Esophagus squamous epithelium (tissue), 5 donors: ENCODE results near the gene HAX1. TPM values are rescaled to one million over a fixed set of nuclear protein-coding genes. Genes with fewer than 3 reads are reported as not detected.

Source experiments
- DNase-seq: peaks from one replicate; lab custom pipeline; 2025; lab: John Stamatoyannopoulos, UW
- H3K27ac ChIP-seq, 4 donors: fragments of 200-600 bp; sonication (generic); one replicate each; pipeline ENCODE4 v1.5.1; 2016 to 2019; ENCODE audit warnings: mild to moderate bottlenecking in 1 of 4
- H3K27me3 ChIP-seq, 4 donors: fragments of 200-600 bp; sonication (generic); 1 replicate in 3 of 4; 2 replicates in 1 of 4; pipeline versions ENCODE4 v1.5.1 to v1.6.0; 2017 to 2021; ENCODE audit warnings: antibody characterized with exemption in 1 of 4
- H3K36me3 ChIP-seq, 3 donors: fragments of 200-600 bp; sonication (generic); one replicate each; pipeline ENCODE4 v1.5.1; 2016 to 2019
- H3K4me1 ChIP-seq, 3 donors: fragments of 200-600 bp; sonication (generic); one replicate each; pipeline ENCODE4 v1.5.1; 2017 to 2019
- H3K4me3 ChIP-seq, 4 donors: fragments of 200-600 bp; sonication (generic); 1 replicate in 3 of 4; 2 replicates in 1 of 4; pipeline ENCODE4 v1.5.1; 2016 to 2019; ENCODE audit warnings: mild to moderate bottlenecking in 2 of 4, moderate library complexity in 1 of 4
- H3K9me3 ChIP-seq, 3 donors: fragments of 200-600 bp; sonication (generic); one replicate each; pipeline ENCODE4 v1.5.1; 2016 to 2019
- CTCF ChIP-seq, 6 experiments: fragments of 450-650 bp in 4 of 6; fragments of 200-600 bp in 2 of 6; sonication (generic) in 2 of 6; IDR thresholded peaks; one replicate each; pipeline ENCODE4 v1.5.1; 2016 to 2019; ENCODE audit warnings: antibody characterized with exemption in 6 of 6, mild to moderate bottlenecking in 4 of 6, moderate library complexity in 4 of 6
- POLR2A ChIP-seq, 4 donors: fragments of 450-650 bp; IDR thresholded peaks; one replicate each; pipeline ENCODE4 v1.6.1; 2017; ENCODE audit warnings: antibody characterized with exemption in 4 of 4, mild to moderate bottlenecking in 4 of 4, moderate library complexity in 3 of 4
- WGBS, 2 donors: methylation state at CpG; one replicate each; pipeline ENCODE4 v1.1.5; 2018; 5-methylcytosine and 5-hydroxymethylcytosine counted together
- intact Hi-C: fragments of 100-400 bp; cut with DNase I; formaldehyde crosslinking; loops from one replicate; pipeline ENCODE4 v1.15.0; 2022
- total RNA-seq, 4 donors: library from RNA; depleted of rRNA; stranded (reverse); fragments of >200 nt; gene quantifications; one replicate each; pipeline ENCODE4 v1.1.0, GENCODE V29; 2016
- donor health status: DM: yes; HTN: yes; CAD: no.

The HAX1 gene
- total RNA-seq, 4 donors from 2014 or later = 39.3 to 105 (median 88.9) TPM

GRCh38 chr1:154236855-154237254 lies 35.6 kb upstream of the HAX1 start:
- Histone ChIP-seq H3K9me3 (no peaks in the 10 kb centered on the region), H3K27ac (no peak overlapping the region), H3K27me3 (no peaks in the 10 kb centered on the region), H3K4me3 (no peak overlapping the region), H3K36me3 (peaks cover 22 to 100% (median 33%) of the 10 kb centered on the region in 3 donors), H3K4me1 (no peaks in the 10 kb centered on the region)
- DNase-seq = no peak
- TF ChIP-seq CTCF (IDR thresholded peaks at IDR 0.05) (no peak), POLR2A (IDR thresholded peaks at IDR 0.05) (no peak)
- intact Hi-C loops = no loop called here
- WGBS, 2 donors = 88 to 89% methylated on average over 4 of the region's 4 CpGs

GRCh38 chr1:154237435-154237834 lies 35.0 kb upstream of the HAX1 start:
- no peak for DNase-seq
- WGBS, 2 donors = 94% methylated on average over 2 of the region's 2 CpGs
- Histone ChIP-seq H3K36me3 (peaks cover 22 to 100% (median 38%) of the 10 kb centered on the region in 3 donors), H3K4me1 (no peaks in the 10 kb centered on the region), H3K4me3 (no peak overlapping the region), H3K27ac (no peak overlapping the region), H3K9me3 (no peaks in the 10 kb centered on the region), H3K27me3 (no peaks in the 10 kb centered on the region)
- no peak for TF ChIP-seq POLR2A (IDR thresholded peaks at IDR 0.05)
- TF ChIP-seq CTCF (IDR thresholded peaks at IDR 0.05) = no peak
- intact Hi-C loops = no loop called here

- Histone ChIP-seq H3K36me3 (peaks cover 22 to 100% (median 40%) of the 10 kb centered on the region in 3 donors), H3K27me3 (no peaks in the 10 kb centered on the region), H3K4me3 (no peak overlapping the region), H3K27ac (no peak overlapping the region), H3K4me1 (no peaks in the 10 kb centered on the region), H3K9me3 (no peaks in the 10 kb centered on the region)
- TF ChIP-seq POLR2A (IDR thresholded peaks at IDR 0.05) (no peak), CTCF (IDR thresholded peaks at IDR 0.05) (no peak)
- intact Hi-C loops = no loop called here
- no peak for DNase-seq
- WGBS, 2 donors = 91 to 97% methylated on average over 6 of the region's 6 CpGs
These were observed 34.4 kb upstream of the HAX1 start for GRCh38 chr1:154237880-154238506.

GRCh38 chr1:154239491-154239890 lies 32.9 kb upstream of the HAX1 start:
- WGBS, 2 donors = 56 to 62% methylated on average over 3 of the region's 3 CpGs
- TF ChIP-seq CTCF (IDR thresholded peaks at IDR 0.05) (no peak), POLR2A (IDR thresholded peaks at IDR 0.05) (no peak)
- intact Hi-C loops = no loop called here

GRCh38 chr1:154240294-154240833 lies 32.1 kb upstream of the HAX1 start:
- 78 to 88% methylated on average over 3 of the region's 3 CpGs for WGBS, 2 donors
- TF ChIP-seq CTCF (IDR thresholded peaks at IDR 0.05) (no peak), POLR2A (IDR thresholded peaks at IDR 0.05) (no peak)
- intact Hi-C loops = no loop called here

More at GRCh38 chr1:154239491-154239890, 32.9 kb upstream of the HAX1 start:
- H3K4me1 ChIP-seq = no peaks in the 10 kb centered on the region
- no peak for DNase-seq
- no peak overlapping the region for H3K27ac ChIP-seq
- H3K36me3 ChIP-seq = peaks cover 31 to 100% (median 54%) of the 10 kb centered on the region in 3 donors
- H3K9me3 ChIP-seq = no peaks in the 10 kb centered on the region
- no peaks in the 10 kb centered on the region for H3K27me3 ChIP-seq
- H3K4me3 ChIP-seq = no peak overlapping the region

More at GRCh38 chr1:154240294-154240833, 32.1 kb upstream of the HAX1 start:
- H3K27ac ChIP-seq = no peak overlapping the region
- no peak for DNase-seq
- H3K9me3 ChIP-seq = no peaks in the 10 kb centered on the region
- H3K27me3 ChIP-seq = no peaks in the 10 kb centered on the region
- H3K4me1 ChIP-seq = no peaks in the 10 kb centered on the region
- H3K36me3 ChIP-seq = peaks cover 33 to 100% (median 56%) of the 10 kb centered on the region in 3 donors
- no peak overlapping the region for H3K4me3 ChIP-seq
